K562 (cell line): ENCODE data around the gene OR5D18. TPM values are rescaled to one million over a fixed set of nuclear protein-coding genes. Genes with fewer than 3 reads are reported as not detected.

Experiments
- ATAC-seq: fragments of 200-7000 bp; cut with Tn5 transposase; 3 replicates; pipeline ENCODE4 v1.9.1; 2020; ENCODE audit warnings: moderate library complexity
- BruUV-seq: library from RNA; stranded (reverse); fragments of 400-500 nt; replicated peaks from 2 replicates; lab custom pipeline; 2021; lab: Mats Ljungman, UMichigan
- CTCF ChIA-PET: fragments of 300-600 bp; formaldehyde crosslinking; extraction: SDS; loops from one replicate; lab custom pipeline; 2021; ENCODE audit warnings: low intra/inter-chr PET ratio; lab: Yijun Ruan, JAX
- POLR2A ChIA-PET: fragments of 300-600, 350-650 bp; sonication (Branson Sonifier 250); formaldehyde crosslinking; extraction: SDS; loops from one replicate; lab custom pipeline; 2021; ENCODE audit warnings: antibody characterized with exemption, inconsistent platforms; lab: Yijun Ruan, JAX
- DNase-seq, 4 experiments: peaks; one replicate each; pipeline versions ENCODE4 v3.0.0 to v3.0.0-alpha.2; 2011 to 2018; ENCODE audit warnings: low spot score in 3 of 4, mixed read lengths in 3 of 4; ENCODE audit errors: extremely low read depth in 1 of 4
- FAIRE-seq: peaks from 2 replicates; lab custom pipeline; 2011; peaks lifted over from hg19 to GRCh38; lab: Jason Lieb, UNC
- H2AFZ ChIP-seq: 2 replicates; pipeline ENCODE4 v1.6.0; 2011; ENCODE audit warnings: low read depth, low read length, control low read depth, inconsistent platforms
- H3K27ac ChIP-seq: fragments of 200-600 bp; 3 replicates; pipeline ENCODE4 v1.8.0; 2011; ENCODE audit warnings: low read depth, mild to moderate bottlenecking, control low read depth, inconsistent platforms, low read length, moderate library complexity, mixed read lengths; ENCODE audit errors: extremely low read depth
- H3K27me3 ChIP-seq, 2 experiments: fragments of 300-600 bp in 1 of 2; 2 replicates in 1 of 2; 3 replicates in 1 of 2; pipeline versions ENCODE4 v1.6.0 to v1.8.0; 2011; ENCODE audit warnings: inconsistent platforms in 2 of 2, low read length in 2 of 2, mild to moderate bottlenecking in 1 of 2, mixed read lengths in 1 of 2, moderate library complexity in 1 of 2; ENCODE audit not compliant: control insufficient read depth in 2 of 2, insufficient read depth in 2 of 2
- H3K36me3 ChIP-seq: fragments of 300-600 bp; 3 replicates; pipeline ENCODE4 v1.8.0; 2011; ENCODE audit warnings: mild to moderate bottlenecking, low read length, inconsistent platforms; ENCODE audit not compliant: control insufficient read depth, insufficient read depth
- H3K4me1 ChIP-seq, 2 experiments: fragments of 200-600 bp in 1 of 2; replicated peaks in 1 of 2; 2 replicates in 1 of 2; 3 replicates in 1 of 2; pipeline versions ENCODE4 v1.5.1 to v1.8.0; 2011; ENCODE audit warnings: inconsistent platforms in 2 of 2, low read length in 2 of 2, mild to moderate bottlenecking in 1 of 2, mixed read lengths in 1 of 2, moderate library complexity in 1 of 2; ENCODE audit not compliant: control insufficient read depth in 2 of 2, insufficient read depth in 2 of 2
- H3K4me2 ChIP-seq: 2 replicates; pipeline ENCODE4 v1.6.1; 2011; ENCODE audit warnings: low read length, control low read depth, inconsistent platforms, mixed read lengths; ENCODE audit not compliant: insufficient read depth
- H3K4me3 ChIP-seq: fragments of 200-600 bp; sonication (generic), shearing (Covaris generic); 2 replicates; pipeline ENCODE4 v1.5.1; 2016; ENCODE audit warnings: control low read depth, inconsistent platforms
- H3K79me2 ChIP-seq: fragments of 200-600 bp; 3 replicates; pipeline ENCODE4 v1.8.0; 2011; ENCODE audit warnings: low read length, inconsistent platforms; ENCODE audit not compliant: control insufficient read depth, insufficient read depth
- H3K9ac ChIP-seq, 2 experiments: 2 replicates each; pipeline versions ENCODE4 v1.6.0 to v1.6.1; 2011; ENCODE audit warnings: low read depth in 2 of 2, low read length in 2 of 2, control low read depth in 1 of 2, inconsistent platforms in 1 of 2, mild to moderate bottlenecking in 1 of 2, mixed read lengths in 1 of 2; ENCODE audit not compliant: insufficient read depth in 1 of 2
- H3K9me1 ChIP-seq: one replicate; pipeline ENCODE4 v1.6.0; 2011; ENCODE audit warnings: inconsistent platforms, mild to moderate bottlenecking, low read length, moderate library complexity; ENCODE audit not compliant: control insufficient read depth, insufficient read depth
- H3K9me3 ChIP-seq: replicated peaks from 2 replicates; pipeline ENCODE4 v1.5.1; 2011; ENCODE audit warnings: low read depth, low read length, inconsistent platforms; ENCODE audit not compliant: control insufficient read depth, insufficient read depth
- H4K20me1 ChIP-seq: replicated peaks from 2 replicates; pipeline ENCODE4 v1.6.1; 2011; ENCODE audit warnings: low read length, inconsistent platforms, mixed read lengths; ENCODE audit not compliant: control insufficient read depth, insufficient read depth
- ARID4B ChIP-seq: sonication (generic); formaldehyde crosslinking; IDR thresholded peaks from 2 replicates; pipeline ENCODE4 v1.8.0; 2022; ENCODE audit warnings: mild to moderate bottlenecking, missing genetic modification reagents
- EZH2 ChIP-seq: IDR thresholded peaks from 2 replicates; pipeline ENCODE4 v1.6.1; 2012; ENCODE audit warnings: low read depth, mild to moderate bottlenecking, inconsistent platforms, low read length, borderline replicate concordance
- YBX1 ChIP-seq: fragments of 450-650 bp; IDR thresholded peaks from 2 replicates; pipeline ENCODE4 v1.7.1; 2016; ENCODE audit warnings: mild to moderate bottlenecking
- ZKSCAN3 ChIP-seq: fragments of 250-450 bp; sonication (Bioruptor Pico); IDR thresholded peaks from 2 replicates; pipeline ENCODE4 v1.4.0; 2020
- in situ Hi-C: fragments of 300-500 bp; cut with MboI; formaldehyde crosslinking; loops from 4 replicates; pipeline ENCODE4 v1.15.0; 2018; ENCODE audit warnings: inconsistent platforms, mixed read lengths
- intact Hi-C: fragments of 100-400 bp; cut with micrococcal nuclease; formaldehyde crosslinking; loops from 2 replicates; pipeline ENCODE4 v1.14.2; 2022
- polyA plus RNA-seq, 8 experiments: library from polyadenylated mRNA; depleted of rRNA in 4 of 8; stranded (reverse) in 5 of 8; unstranded in 3 of 8; fragments of >200 nt; fragmentation: Nextera tagmentation in 2 of 8; fragmentation: Illumina TruSeq in 1 of 8; extraction: Ambion mirVana in 2 of 8; extraction: Trizol in 1 of 8; gene quantifications; 2 replicates each; pipeline versions ENCODE4 v1.2.1 to v1.2.3, GENCODE V29; 2011 to 2014; ENCODE audit warnings: inconsistent platforms in 1 of 8, missing spikeins in 1 of 8
- total RNA-seq, 7 experiments: library from RNA; depleted of rRNA in 6 of 7; stranded (reverse); fragments of >200 nt in 6 of 7; fragmentation: Illumina TruSeq in 2 of 7; extraction: Trizol in 2 of 7; gene quantifications; 2 replicates each; pipeline versions ENCODE4 v1.2.1 to v1.2.3, GENCODE V29; 2011 to 2021; ENCODE audit warnings: low replicate concordance in 1 of 7

OR5D18 gene
- total and polyA plus RNA-seq, 9 of the 15 experiments (the other 6 are each of a cell fraction or from before 2014, with no cell fraction given), result not detected

GRCh38 chr11:55773138-55773537 is 46.3 kb upstream of the OR5D18 start, which contains the start of gene OR5D13:
TSS of gene OR5D13 (plus strand) at chr11:55773438. CDS start at chr11:55773438, 0 bp downstream.
- H2AFZ ChIP-seq, result no peak within 1 kb of the TSS
- H3K9ac ChIP-seq, result no peak within 1 kb of the TSS
- H3K9me1 ChIP-seq, result no peaks in the 10 kb centered on the region
- ChIA-PET CTCF (no interaction called here), POLR2A (no interaction called here)
- no peaks in the 10 kb centered on the region for H3K36me3 ChIP-seq
- no peak for DNase-seq
- no peak within 1 kb of the TSS for H3K27ac ChIP-seq
- no peaks in the 10 kb centered on the region for H3K79me2 ChIP-seq
- H3K4me2 ChIP-seq, result no peak within 1 kb of the TSS
- no peaks in the 10 kb centered on the region for H3K27me3 ChIP-seq
- no peaks in the 10 kb centered on the region for H4K20me1 ChIP-seq
- H3K9me3 ChIP-seq, result no peaks in the 10 kb centered on the region
- no peak for ATAC-seq
- H3K4me1 ChIP-seq, result no peaks in the 10 kb centered on the region
- no TSS peak for BruUV-seq
- H3K4me3 ChIP-seq, result no peak within 1 kb of the TSS
- intact Hi-C loops, result no loop called here
- TF ChIP-seq ARID4B (CRISPR knock-in tag) (no peak), ZKSCAN3 (no peak), YBX1 (no peak), EZH2 (no peak)
- FAIRE-seq, result no peak
- in situ Hi-C loops, result no loop called here
